Trophoblast cell (in vitro differentiated cells and primary cell): ENCODE data around the gene DDX11.

ENCODE experiments used
- DNase-seq, 2 donors: peaks; one replicate each; pipeline ENCODE4 v3.0.0-alpha.2; 2016
- H2AFZ ChIP-seq: 2 replicates; pipeline ENCODE4 v1.6.1; 2013; ENCODE audit warnings: low read length, moderate library complexity, mild to moderate bottlenecking; ENCODE audit not compliant: insufficient read depth, poor library complexity
- H2AK5ac ChIP-seq: 2 replicates; pipeline ENCODE4 v1.6.1; 2013; ENCODE audit warnings: mild to moderate bottlenecking, low read length
- H2BK120ac ChIP-seq: 2 replicates; pipeline ENCODE4 v1.6.1; 2013; ENCODE audit warnings: low read length, mild to moderate bottlenecking, moderate library complexity; ENCODE audit not compliant: insufficient read depth, poor library complexity
- H2BK12ac ChIP-seq: 2 replicates; pipeline ENCODE4 v1.6.1; 2013; ENCODE audit warnings: mild to moderate bottlenecking, low read length, moderate library complexity
- H2BK5ac ChIP-seq: 2 replicates; pipeline ENCODE4 v1.6.1; 2013; ENCODE audit warnings: low read length, low read depth, moderate library complexity, mild to moderate bottlenecking; ENCODE audit not compliant: poor library complexity
- H3K14ac ChIP-seq: 2 replicates; pipeline ENCODE4 v1.6.1; 2013; ENCODE audit warnings: mild to moderate bottlenecking, low read length
- H3K18ac ChIP-seq: 2 replicates; pipeline ENCODE4 v1.6.1; 2013; ENCODE audit warnings: mild to moderate bottlenecking, low read length
- H3K23ac ChIP-seq: 2 replicates; pipeline ENCODE4 v1.6.1; 2013; ENCODE audit warnings: low read length
- H3K27ac ChIP-seq: 2 replicates; pipeline ENCODE4 v1.5.1; 2013; ENCODE audit warnings: low read depth, mild to moderate bottlenecking, inconsistent platforms, low read length, moderate library complexity
- H3K27me3 ChIP-seq: 2 replicates; pipeline ENCODE4 v1.6.1; 2013; ENCODE audit warnings: inconsistent platforms, mild to moderate bottlenecking, low read length, moderate library complexity; ENCODE audit not compliant: insufficient read depth
- H3K36me3 ChIP-seq, 2 experiments: 1 replicate in 1 of 2; 2 replicates in 1 of 2; pipeline ENCODE4 v1.6.1; 2013; ENCODE audit warnings: low read length in 2 of 2, mild to moderate bottlenecking in 2 of 2, moderate library complexity in 1 of 2; ENCODE audit not compliant: insufficient read depth in 2 of 2, control insufficient read depth in 1 of 2
- H3K4ac ChIP-seq: 2 replicates; pipeline ENCODE4 v1.6.1; 2013; ENCODE audit warnings: low read depth, mild to moderate bottlenecking, low read length, moderate library complexity
- H3K4me1 ChIP-seq, 2 experiments: 1 replicate in 1 of 2; 2 replicates in 1 of 2; pipeline ENCODE4 v1.6.1; 2013; ENCODE audit warnings: low read length in 2 of 2, mild to moderate bottlenecking in 2 of 2, moderate library complexity in 1 of 2; ENCODE audit not compliant: insufficient read depth in 2 of 2, control insufficient read depth in 1 of 2
- H3K4me2 ChIP-seq: 2 replicates; pipeline ENCODE4 v1.6.1; 2013; ENCODE audit warnings: inconsistent platforms, mild to moderate bottlenecking, low read length, moderate library complexity
- H3K4me3 ChIP-seq: 2 replicates; pipeline ENCODE4 v1.5.1; 2013; ENCODE audit warnings: mild to moderate bottlenecking, low read depth, low read length, inconsistent platforms
- H3K79me1 ChIP-seq: one replicate; pipeline ENCODE4 v1.6.1; 2013; ENCODE audit warnings: low read length
- H3K79me2 ChIP-seq: 2 replicates; pipeline ENCODE4 v1.6.1; 2013; ENCODE audit warnings: low read length, mild to moderate bottlenecking; ENCODE audit not compliant: control insufficient read depth, insufficient read depth, poor library complexity
- H3K9ac ChIP-seq: 2 replicates; pipeline ENCODE4 v1.6.1; 2013; ENCODE audit warnings: mild to moderate bottlenecking, low read length
- H3K9me3 ChIP-seq: 2 replicates; pipeline ENCODE4 v1.6.1; 2013; ENCODE audit warnings: low read depth, mild to moderate bottlenecking, control low read depth, inconsistent platforms, low read length; ENCODE audit not compliant: insufficient read depth
- H4K12ac ChIP-seq: 2 replicates; pipeline ENCODE4 v1.6.1; 2013; ENCODE audit warnings: low read depth, mild to moderate bottlenecking, low read length, moderate library complexity
- H4K8ac ChIP-seq: 2 replicates; pipeline ENCODE4 v1.6.1; 2013; ENCODE audit warnings: low read depth, mild to moderate bottlenecking, low read length, moderate library complexity
- H4K91ac ChIP-seq: one replicate; pipeline ENCODE4 v1.6.1; 2013; ENCODE audit warnings: low read depth, mild to moderate bottlenecking, low read length, moderate library complexity
- WGBS: extraction: QIAGEN DNeasy Blood & Tissue Kit; methylation state at CpG from one replicate; pipeline ENCODE4 v1.1.7; 2013; ENCODE audit warnings: missing lambda C conversion rate; ENCODE audit not compliant: insufficient read length, insufficient coverage; ENCODE audit errors: extremely low coverage; 5-methylcytosine and 5-hydroxymethylcytosine counted together

DDX11 gene

DNA sequence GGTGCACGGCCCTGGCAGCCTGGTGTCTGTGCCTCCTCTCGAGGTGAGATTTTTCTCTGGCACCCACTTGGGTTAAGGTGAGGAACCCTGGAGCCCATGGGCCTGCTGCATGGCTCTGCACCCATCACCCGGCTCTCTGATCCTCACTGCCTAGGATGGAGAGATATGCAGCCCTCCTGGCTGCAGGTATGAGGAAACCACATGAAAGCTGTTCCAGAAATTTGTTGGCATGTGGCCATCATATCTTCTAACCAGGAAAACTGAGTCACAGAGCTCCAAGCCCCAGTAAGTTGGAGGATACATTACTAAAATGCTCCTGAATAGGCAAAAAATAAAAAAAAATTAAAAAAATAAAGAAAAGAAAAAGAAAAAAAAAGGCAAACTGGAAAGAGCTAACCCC, 39.3 kb upstream of the DDX11 start:
- Histone ChIP-seq H3K23ac (no peak overlapping the region), H3K9ac (no peak overlapping the region), H3K79me1 (no peaks in the 10 kb centered on the region), H3K9me3 (no peaks in the 10 kb centered on the region), H2BK5ac (no peak overlapping the region), H2AK5ac (no peak overlapping the region), H3K4me1 (no peaks in the 10 kb centered on the region), H4K12ac (no peak overlapping the region), H2BK120ac (no peak overlapping the region), H3K27ac (no peak overlapping the region), H3K79me2 (no peaks in the 10 kb centered on the region), H4K91ac (no peak overlapping the region), H2BK12ac (no peak overlapping the region), H3K14ac (no peak overlapping the region), H3K4me2 (no peak overlapping the region), H3K18ac (no peak overlapping the region), H3K27me3 (no peaks in the 10 kb centered on the region), H4K8ac (no peak overlapping the region), H3K4ac (no peak overlapping the region), H3K4me3 (no peak overlapping the region), H3K36me3 (no peaks in the 10 kb centered on the region), H2AFZ (no peak overlapping the region)
- no CpG with 5 or more reads among the region's 3 CpGs for WGBS
- peak in 1 of 2 donors; percentile 34 for DNase-seq

DNA sequence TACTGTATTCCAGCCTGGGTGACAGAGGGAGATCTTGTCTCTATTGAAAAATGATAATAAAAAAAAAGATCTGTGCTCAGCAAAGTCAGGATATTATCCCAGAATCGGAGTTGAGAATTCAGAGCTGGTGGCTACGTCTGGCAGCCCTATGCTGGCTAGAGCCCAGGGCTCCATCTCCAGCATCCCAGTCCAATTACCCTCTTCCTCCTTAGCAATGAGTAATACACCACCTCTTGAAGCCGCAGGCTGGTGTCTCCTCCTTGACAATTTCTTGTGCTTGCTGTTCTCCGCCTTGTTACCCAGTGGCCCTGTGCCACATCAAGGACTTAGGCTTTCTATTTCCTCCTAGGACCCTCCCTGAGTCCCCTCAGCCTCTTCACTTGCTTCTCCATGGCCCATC, 38.4 kb upstream of the DDX11 start:
- WGBS: no CpG with 5 or more reads among the region's 4 CpGs
- Histone ChIP-seq H3K27ac (no peak overlapping the region), H3K18ac (no peak overlapping the region), H3K9ac (no peak overlapping the region), H2BK5ac (no peak overlapping the region), H2AK5ac (no peak overlapping the region), H3K4me1 (no peaks in the 10 kb centered on the region), H3K9me3 (no peaks in the 10 kb centered on the region), H4K12ac (no peak overlapping the region), H2BK12ac (no peak overlapping the region), H3K36me3 (no peaks in the 10 kb centered on the region), H3K4me2 (no peak overlapping the region), H3K4ac (no peak overlapping the region), H3K27me3 (no peaks in the 10 kb centered on the region), H2AFZ (no peak overlapping the region), H2BK120ac (no peak overlapping the region), H3K23ac (no peak overlapping the region), H3K79me2 (no peaks in the 10 kb centered on the region), H3K14ac (no peak overlapping the region), H4K91ac (no peak overlapping the region), H4K8ac (no peak overlapping the region), H3K79me1 (no peaks in the 10 kb centered on the region), H3K4me3 (no peak overlapping the region)
- peak in 1 of 2 donors; percentile 9 for DNase-seq

GRCh38 chr12:31035967-31036665, 37.5 kb upstream of the DDX11 start:
- no peak for DNase-seq
- Histone ChIP-seq H2BK12ac (no peak overlapping the region), H3K9me3 (no peaks in the 10 kb centered on the region), H2AK5ac (no peak overlapping the region), H2BK5ac (no peak overlapping the region), H3K4ac (no peak overlapping the region), H4K8ac (no peak overlapping the region), H3K9ac (no peak overlapping the region), H3K4me1 (no peaks in the 10 kb centered on the region), H4K12ac (no peak overlapping the region), H2AFZ (no peak overlapping the region), H3K14ac (no peak overlapping the region), H2BK120ac (no peak overlapping the region), H4K91ac (no peak overlapping the region), H3K79me1 (no peaks in the 10 kb centered on the region), H3K27me3 (no peaks in the 10 kb centered on the region), H3K23ac (no peak overlapping the region), H3K27ac (no peak overlapping the region), H3K4me3 (no peak overlapping the region), H3K36me3 (no peaks in the 10 kb centered on the region), H3K79me2 (no peaks in the 10 kb centered on the region), H3K18ac (no peak overlapping the region), H3K4me2 (no peak overlapping the region)
- no CpG with 5 or more reads among the region's 4 CpGs for WGBS

GRCh38 chr12:31037028-31037427, 36.6 kb upstream of the DDX11 start:
- no peak overlapping the region for H4K8ac ChIP-seq
- no peaks in the 10 kb centered on the region for H3K4me1 ChIP-seq
- no peak overlapping the region for H3K23ac ChIP-seq
- H3K79me2 ChIP-seq: no peaks in the 10 kb centered on the region
- no peak overlapping the region for H3K4me2 ChIP-seq
- no peak overlapping the region for H4K91ac ChIP-seq
- H2AK5ac ChIP-seq: no peak overlapping the region
- no peaks in the 10 kb centered on the region for H3K79me1 ChIP-seq
- H3K14ac ChIP-seq: no peak overlapping the region
- H2AFZ ChIP-seq: no peak overlapping the region
- DNase-seq: no peak
- no peak overlapping the region for H2BK5ac ChIP-seq
- no peak overlapping the region for H3K4ac ChIP-seq
- H3K9ac ChIP-seq: no peak overlapping the region
- H3K18ac ChIP-seq: no peak overlapping the region
- no peaks in the 10 kb centered on the region for H3K36me3 ChIP-seq
- H3K9me3 ChIP-seq: no peaks in the 10 kb centered on the region
- H2BK120ac ChIP-seq: no peak overlapping the region
- no CpG with 5 or more reads among the region's 1 CpG for WGBS
- no peak overlapping the region for H4K12ac ChIP-seq
- no peak overlapping the region for H3K4me3 ChIP-seq
- no peak overlapping the region for H2BK12ac ChIP-seq
- no peaks in the 10 kb centered on the region for H3K27me3 ChIP-seq
- no peak overlapping the region for H3K27ac ChIP-seq
